ENCODE measurements around the gene FRMD5. TPM values are rescaled to one million over a fixed set of nuclear protein-coding genes. Genes with fewer than 3 reads are reported as not detected.

The FRMD5 gene
- polyA plus RNA-seq, 1 donor (not counting 4 experiments of a cell fraction or from before 2014, with no cell fraction given) = 7.3 TPM

DNA sequence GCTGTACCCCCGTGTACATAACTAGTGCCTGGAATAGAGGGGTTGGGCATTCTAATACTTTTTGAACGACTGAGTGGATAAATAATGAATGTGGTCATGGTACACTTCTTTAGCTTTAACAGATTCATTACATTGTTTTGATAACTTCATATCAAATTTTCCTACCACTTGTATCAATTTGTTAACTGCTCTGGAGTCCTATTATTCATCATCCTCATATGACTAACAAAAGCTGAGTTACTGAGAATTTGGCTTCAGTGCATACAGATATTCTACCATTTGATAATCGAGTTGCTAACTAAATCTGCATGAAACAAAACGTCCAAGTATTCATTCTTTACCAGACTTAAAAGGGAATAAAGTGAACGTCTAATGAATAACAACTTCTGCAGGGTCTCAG, 31.7 kb downstream of the FRMD5 start:
- TF ChIP-seq, protein P1, sequence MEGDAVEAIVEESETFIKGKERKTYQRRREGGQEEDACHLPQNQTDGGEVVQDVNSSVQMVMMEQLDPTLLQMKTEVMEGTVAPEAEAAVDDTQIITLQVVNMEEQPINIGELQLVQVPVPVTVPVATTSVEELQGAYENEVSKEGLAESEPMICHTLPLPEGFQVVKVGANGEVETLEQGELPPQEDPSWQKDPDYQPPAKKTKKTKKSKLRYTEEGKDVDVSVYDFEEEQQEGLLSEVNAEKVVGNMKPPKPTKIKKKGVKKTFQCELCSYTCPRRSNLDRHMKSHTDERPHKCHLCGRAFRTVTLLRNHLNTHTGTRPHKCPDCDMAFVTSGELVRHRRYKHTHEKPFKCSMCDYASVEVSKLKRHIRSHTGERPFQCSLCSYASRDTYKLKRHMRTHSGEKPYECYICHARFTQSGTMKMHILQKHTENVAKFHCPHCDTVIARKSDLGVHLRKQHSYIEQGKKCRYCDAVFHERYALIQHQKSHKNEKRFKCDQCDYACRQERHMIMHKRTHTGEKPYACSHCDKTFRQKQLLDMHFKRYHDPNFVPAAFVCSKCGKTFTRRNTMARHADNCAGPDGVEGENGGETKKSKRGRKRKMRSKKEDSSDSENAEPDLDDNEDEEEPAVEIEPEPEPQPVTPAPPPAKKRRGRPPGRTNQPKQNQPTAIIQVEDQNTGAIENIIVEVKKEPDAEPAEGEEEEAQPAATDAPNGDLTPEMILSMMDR (optimal IDR thresholded peaks at IDR 0.05 in 1 of 3, IDR thresholded peaks at IDR 0.05 in 1 of 3, conservative IDR thresholded peaks at IDR 0.05 in 1 of 3; ENCODE audit: extremely low read depth in 1 of 3, insufficient read depth in 2 of 3, low read length in 3 of 3) = no peak
- TF ChIP-seq EZH2 (IDR thresholded peaks at IDR 0.05; ENCODE audit: low read length) = no peak
- no peak for DNase-seq (ENCODE audit: low read depth, low spot score)
- H3K79me2 ChIP-seq (ENCODE audit: control insufficient read depth, insufficient read depth, low read length) = peaks cover 1% of the 10 kb centered on the region
- peaks cover 0 to 3% of the 10 kb centered on the region in 2 experiments for H3K36me3 ChIP-seq (ENCODE audit: control insufficient read depth in 2 of 2, extremely low read depth in 1 of 2, insufficient read depth in 2 of 2, low read length in 2 of 2)
- H3K27ac ChIP-seq (ENCODE audit: control insufficient read depth, insufficient read depth, low read length) = no peak overlapping the region
- no peaks in the 10 kb centered on the region for H3K27me3 ChIP-seq (ENCODE audit: control insufficient read depth, extremely low read depth, insufficient read depth, low read length)
- H3K9ac ChIP-seq (ENCODE audit: control insufficient read depth, extremely low read depth, insufficient read depth, low read length) = no peak overlapping the region
- H3K9me1 ChIP-seq (ENCODE audit: control insufficient read depth, extremely low read depth, insufficient read depth, low read length) = peaks cover 2% of the 10 kb centered on the region
- dilution Hi-C loops (cut with MboI; ENCODE audit: extremely low pct_ligation_motif_present, low sequenced_read_pairs) = no loop called here
- no peak overlapping the region for H3K4me2 ChIP-seq (ENCODE audit: control insufficient read depth, extremely low read depth, insufficient read depth, low read depth, low read length)
- H2AFZ ChIP-seq (ENCODE audit: control insufficient read depth, low read length) = no peak overlapping the region
- no peak overlapping the region for H3K4me3 ChIP-seq (ENCODE audit: control insufficient read depth in 2 of 3, extremely low read depth in 1 of 3, insufficient read depth in 2 of 3, low read depth in 1 of 3, low read length in 3 of 3)
- no peaks in the 10 kb centered on the region for H4K20me1 ChIP-seq (ENCODE audit: control insufficient read depth, extremely low read depth, insufficient read depth, low read length)
- FAIRE-seq = no peak
- H3K4me1 ChIP-seq (ENCODE audit: control insufficient read depth, extremely low read depth, insufficient read depth, low read length) = peaks cover 4% of the 10 kb centered on the region
- H3K9me3 ChIP-seq (ENCODE audit: control insufficient read depth, low read depth, low read length) = no peaks in the 10 kb centered on the region

DNA sequence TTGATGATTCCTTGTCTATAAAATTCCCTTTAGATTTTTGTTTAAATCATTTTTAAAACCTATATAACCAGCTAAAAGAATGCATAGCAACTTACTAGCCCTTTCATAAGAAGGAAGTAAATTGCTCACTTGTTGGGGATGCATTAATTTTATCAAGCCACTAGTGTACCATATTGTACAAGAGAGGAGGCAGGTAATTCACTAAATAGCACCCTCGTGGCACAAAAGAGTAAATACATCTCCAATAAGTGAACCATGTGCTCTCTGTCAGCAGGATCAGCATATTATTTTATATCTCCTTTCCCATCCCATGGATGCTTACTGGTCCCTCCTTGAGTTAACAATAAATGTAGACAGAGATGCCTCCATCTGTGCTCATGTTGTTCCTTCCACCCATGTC, 34.3 kb downstream of the FRMD5 start:
- H3K9ac ChIP-seq (ENCODE audit: control insufficient read depth, extremely low read depth, insufficient read depth, low read length) = no peak overlapping the region
- H3K4me3 ChIP-seq (ENCODE audit: control insufficient read depth in 2 of 3, extremely low read depth in 1 of 3, insufficient read depth in 2 of 3, low read depth in 1 of 3, low read length in 3 of 3) = no peak overlapping the region
- H3K27ac ChIP-seq (ENCODE audit: control insufficient read depth, insufficient read depth, low read length) = no peak overlapping the region
- no peak for FAIRE-seq
- no peak overlapping the region for H3K4me2 ChIP-seq (ENCODE audit: control insufficient read depth, extremely low read depth, insufficient read depth, low read depth, low read length)
- dilution Hi-C loops (cut with MboI; ENCODE audit: extremely low pct_ligation_motif_present, low sequenced_read_pairs) = no loop called here
- peaks cover 2% of the 10 kb centered on the region for H3K9me1 ChIP-seq (ENCODE audit: control insufficient read depth, extremely low read depth, insufficient read depth, low read length)
- no peak for TF ChIP-seq EZH2 (IDR thresholded peaks at IDR 0.05; ENCODE audit: low read length)
- TF ChIP-seq, protein P1 (optimal IDR thresholded peaks at IDR 0.05 in 1 of 3, IDR thresholded peaks at IDR 0.05 in 1 of 3, conservative IDR thresholded peaks at IDR 0.05 in 1 of 3; ENCODE audit: extremely low read depth in 1 of 3, insufficient read depth in 2 of 3, low read length in 3 of 3) = no peak
- H3K27me3 ChIP-seq (ENCODE audit: control insufficient read depth, extremely low read depth, insufficient read depth, low read length) = no peaks in the 10 kb centered on the region
- H4K20me1 ChIP-seq (ENCODE audit: control insufficient read depth, extremely low read depth, insufficient read depth, low read length) = no peaks in the 10 kb centered on the region
- peaks cover 2% of the 10 kb centered on the region for H3K79me2 ChIP-seq (ENCODE audit: control insufficient read depth, insufficient read depth, low read length)
- H3K4me1 ChIP-seq (ENCODE audit: control insufficient read depth, extremely low read depth, insufficient read depth, low read length) = peaks cover 24% of the 10 kb centered on the region
- H2AFZ ChIP-seq (ENCODE audit: control insufficient read depth, low read length) = no peak overlapping the region
- H3K36me3 ChIP-seq (ENCODE audit: control insufficient read depth in 2 of 2, extremely low read depth in 1 of 2, insufficient read depth in 2 of 2, low read length in 2 of 2) = peaks cover 0 to 1% of the 10 kb centered on the region in 2 experiments
- DNase-seq (ENCODE audit: low read depth, low spot score) = no peak
- H3K9me3 ChIP-seq (ENCODE audit: control insufficient read depth, low read depth, low read length) = no peaks in the 10 kb centered on the region

Data from keratinocyte (primary cell).